C1 segment of cervical spinal cord (tissue), 14 donors: Measurements from ENCODE around the gene HBM.
"Not testable (repeated sequence)": the region's sequence is repeated elsewhere in the genome, so short reads cannot be mapped to it uniquely, and the experiment has no call there.

Source experiments
- DNase-seq, 14 donors: peaks; one replicate each; lab custom pipeline; 2025; lab: John Stamatoyannopoulos, UW

Gene HBM

GRCh38 chr16:183005-183404 lies 17.2 kb downstream of the HBM start:
- DNase-seq: no peak

- DNase-seq: no peak
Measured at GRCh38 chr16:185213-185612, 19.4 kb downstream of the HBM start.

- no peak for DNase-seq
Measured at GRCh38 chr16:185691-186090, 19.9 kb downstream of the HBM start.

- DNase-seq: no peak
Measured at GRCh38 chr16:187330-187729, 21.6 kb downstream of the HBM start.

- no peak for DNase-seq
Measured at GRCh38 chr16:188674-189073, 22.9 kb downstream of the HBM start.

GRCh38 chr16:189604-190186 lies 23.9 kb downstream of the HBM start:
- DNase-seq: no peak

- no peak for DNase-seq
Measured at GRCh38 chr16:191831-192230, 26.1 kb downstream of the HBM start.

- DNase-seq: no peak
Measured at GRCh38 chr16:192686-193085, 26.9 kb downstream of the HBM start.

GRCh38 chr16:193441-193840 lies 27.7 kb downstream of the HBM start:
- DNase-seq: no peak

- DNase-seq: no peak
Measured at GRCh38 chr16:194516-194915, 28.7 kb downstream of the HBM start.

GRCh38 chr16:200388-200787 lies 34.6 kb downstream of the HBM start:
- no peak for DNase-seq

GRCh38 chr16:203246-203645 lies 37.5 kb downstream of the HBM start:
- DNase-seq: no peak

- not testable (repeated sequence) for DNase-seq
Measured at GRCh38 chr16:204046-204445, 38.3 kb downstream of the HBM start.

- DNase-seq: not testable (repeated sequence)
Measured at GRCh38 chr16:209359-209758, 43.6 kb downstream of the HBM start.

GRCh38 chr16:211631-212180 lies 45.9 kb downstream of the HBM start:
- not testable (repeated sequence) for DNase-seq

- DNase-seq: no peak
Measured at GRCh38 chr16:212999-213398, 47.2 kb downstream of the HBM start.
